Testis (tissue), 2 donors: ENCODE data around the gene ALOX15.

Experiments
- CTCF ChIP-seq, 3 experiments: fragments of 450-650 bp in 2 of 3; fragments of 200-600 bp in 1 of 3; sonication (generic) in 1 of 3; IDR thresholded peaks; one replicate each; pipeline ENCODE4 v1.5.1; 2016 to 2019; ENCODE audit warnings: antibody characterized with exemption in 3 of 3, mild to moderate bottlenecking in 2 of 3, moderate library complexity in 1 of 3
- POLR2A ChIP-seq: fragments of 450-650 bp; IDR thresholded peaks from one replicate; pipeline ENCODE4 v1.6.1; 2017; ENCODE audit warnings: antibody characterized with exemption, mild to moderate bottlenecking, moderate library complexity

GRCh38 chr17:4587803-4588202 lies 53.7 kb downstream of the ALOX15 start:
- TF ChIP-seq CTCF (IDR thresholded peaks at IDR 0.05) (no peak), POLR2A (no peak)
